GM19328 (cell line): ENCODE measurements around the gene LRRC3.
"Not testable (repeated sequence)": the region's sequence is repeated elsewhere in the genome, so short reads cannot be mapped to it uniquely, and the experiment has no call there.

Experiments
- ATAC-seq: cut with Tn5 transposase; IDR thresholded peaks from one replicate; pipeline ENCODE4 v1.9.1; 2021; ENCODE audit warnings: mild to moderate bottlenecking, moderate library complexity; ENCODE audit not compliant: unreplicated experiment

The LRRC3 gene

DNA sequence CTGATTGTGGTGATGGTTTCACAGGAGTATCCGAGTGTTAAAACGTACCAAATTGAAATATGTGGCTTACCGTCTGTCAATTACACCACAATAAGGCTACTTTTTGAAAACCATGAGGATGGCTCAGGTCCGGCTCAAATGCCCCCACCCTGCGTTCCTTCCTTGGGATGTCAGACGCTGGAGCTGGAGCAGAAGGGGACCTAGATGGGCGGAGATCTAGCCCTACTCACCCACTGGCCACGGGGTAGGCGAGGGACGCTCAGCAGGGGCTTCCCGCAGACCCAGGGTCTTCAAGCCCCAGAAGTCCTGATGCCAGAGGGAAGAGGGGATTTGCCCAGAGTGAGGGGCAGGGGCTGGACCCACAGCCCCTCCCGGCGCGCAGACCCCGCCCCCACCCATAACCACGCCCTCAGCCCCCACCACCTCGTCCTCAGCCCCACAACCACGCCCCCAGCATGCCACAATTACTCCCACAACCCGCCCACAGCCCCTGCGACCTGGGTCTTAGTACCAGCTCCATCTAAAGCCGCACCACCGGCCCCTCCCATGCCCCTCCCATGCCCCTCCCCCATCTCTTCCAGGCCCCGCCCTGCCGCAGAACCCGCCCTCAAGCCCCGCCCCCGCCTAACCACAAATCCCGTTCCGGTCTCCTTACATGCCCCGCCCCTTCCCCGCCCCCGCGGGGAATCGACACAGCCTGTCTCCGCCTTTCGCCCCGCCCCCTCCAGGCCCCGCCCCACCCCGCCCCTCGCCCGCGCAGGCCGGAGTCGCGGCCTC is at the start of gene LRRC3:
Gene LRRC3 (plus strand): TSS at position 764 of the 777 bp plus-strand sequence. CDS start 1,135 bp downstream, outside the sequence.
- no peak for ATAC-seq

DNA sequence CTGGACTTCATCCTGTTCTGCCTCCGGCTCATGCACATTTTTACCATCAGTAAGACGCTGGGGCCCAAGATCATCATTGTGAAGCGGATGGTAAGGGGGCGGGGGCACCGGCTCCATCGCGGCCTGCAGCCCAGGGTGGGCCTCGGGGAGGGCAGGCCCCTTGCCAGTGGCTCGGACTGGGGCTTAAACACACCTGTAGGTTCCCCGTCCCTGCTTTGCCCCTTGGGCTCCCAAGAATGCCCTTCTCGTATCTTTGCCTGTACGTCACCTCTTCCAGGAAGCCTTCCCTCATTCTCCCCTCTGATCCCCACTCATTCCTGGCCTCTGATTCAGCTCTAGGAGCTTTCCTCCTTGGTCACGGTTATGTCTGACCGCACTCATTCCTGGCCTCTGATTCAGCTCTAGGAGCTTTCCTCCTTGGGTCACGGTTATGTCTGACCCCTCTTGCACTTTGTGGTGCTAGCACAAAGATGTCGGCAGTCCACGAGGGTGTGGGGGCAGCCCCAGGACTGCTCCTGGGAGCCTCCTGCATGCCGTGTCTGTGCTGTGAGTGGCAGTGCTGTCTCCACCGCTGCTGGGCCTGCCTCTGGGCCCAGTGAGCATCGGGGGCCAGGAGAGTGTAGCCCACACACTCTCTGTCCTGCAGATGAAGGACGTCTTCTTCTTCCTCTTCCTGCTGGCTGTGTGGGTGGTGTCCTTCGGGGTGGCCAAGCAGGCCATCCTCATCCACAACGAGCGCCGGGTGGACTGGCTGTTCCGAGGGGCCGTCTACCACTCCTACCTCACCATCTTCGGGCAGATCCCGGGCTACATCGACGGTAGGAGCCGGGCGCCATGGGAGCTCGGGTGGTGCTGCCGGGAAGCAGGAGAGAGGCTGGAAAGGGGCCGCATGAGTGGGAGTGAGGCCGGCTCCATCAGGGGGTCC is 49.1 kb upstream of the LRRC3 start:
- ATAC-seq = no peak

DNA sequence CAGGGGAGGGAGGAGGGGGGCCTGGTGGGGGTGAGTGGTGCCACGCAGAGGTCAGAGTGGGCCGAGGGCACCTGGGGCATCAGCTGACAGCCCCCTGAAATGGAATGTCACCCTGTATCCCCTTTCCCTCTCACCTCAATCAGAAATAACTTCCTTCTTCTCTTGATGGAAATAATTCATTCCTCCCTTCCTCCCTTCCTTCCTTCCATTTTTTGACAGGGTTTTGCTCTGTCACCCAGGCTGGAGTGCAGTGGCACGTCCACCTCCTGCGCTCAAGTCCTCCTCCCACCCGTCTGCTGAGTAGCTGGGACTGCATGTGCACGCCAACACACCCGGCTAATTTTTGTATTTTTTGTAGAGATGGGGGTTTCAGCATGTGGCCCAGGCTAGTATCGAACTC is 48.4 kb upstream of the LRRC3 start:
- no peak for ATAC-seq

DNA sequence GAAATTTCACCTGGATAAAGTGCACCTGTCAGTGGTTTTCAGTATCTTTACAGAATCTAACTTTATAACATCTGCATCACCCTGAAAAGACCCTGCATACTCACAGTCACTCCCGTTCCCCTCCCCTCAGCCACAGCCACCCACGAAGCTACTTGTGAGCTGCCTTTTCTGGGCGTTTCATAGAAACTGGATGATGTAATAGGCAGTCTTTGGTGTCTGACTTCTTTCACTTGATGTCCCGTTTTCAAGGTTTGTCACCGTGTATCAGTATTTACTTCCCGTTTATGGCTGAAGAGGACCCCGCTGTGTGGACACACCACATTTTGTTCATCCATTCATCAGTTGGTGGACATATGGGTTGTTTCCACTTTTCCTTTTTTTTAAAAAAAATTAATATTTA is 47.8 kb upstream of the LRRC3 start:
- ATAC-seq = no peak

DNA sequence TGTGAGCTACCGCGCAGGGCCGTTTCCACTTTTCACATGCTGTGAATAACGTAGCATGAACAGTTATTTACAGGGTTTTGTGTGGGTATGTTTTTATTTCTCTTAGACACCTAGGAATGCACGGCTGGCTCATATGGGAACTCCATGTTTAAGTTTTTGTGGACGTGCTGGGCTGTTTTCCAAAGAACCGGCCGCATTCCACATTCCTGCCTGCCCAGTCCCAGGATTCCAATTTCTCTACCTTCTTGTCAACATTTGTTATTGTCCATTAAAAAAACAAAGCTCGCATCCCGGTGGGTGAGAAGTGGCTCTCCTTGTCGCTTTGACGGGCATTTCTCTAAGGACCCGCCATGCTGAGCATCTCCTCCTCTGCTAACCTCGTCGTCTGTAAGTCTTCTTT is 47.1 kb upstream of the LRRC3 start:
- ATAC-seq = no peak

DNA sequence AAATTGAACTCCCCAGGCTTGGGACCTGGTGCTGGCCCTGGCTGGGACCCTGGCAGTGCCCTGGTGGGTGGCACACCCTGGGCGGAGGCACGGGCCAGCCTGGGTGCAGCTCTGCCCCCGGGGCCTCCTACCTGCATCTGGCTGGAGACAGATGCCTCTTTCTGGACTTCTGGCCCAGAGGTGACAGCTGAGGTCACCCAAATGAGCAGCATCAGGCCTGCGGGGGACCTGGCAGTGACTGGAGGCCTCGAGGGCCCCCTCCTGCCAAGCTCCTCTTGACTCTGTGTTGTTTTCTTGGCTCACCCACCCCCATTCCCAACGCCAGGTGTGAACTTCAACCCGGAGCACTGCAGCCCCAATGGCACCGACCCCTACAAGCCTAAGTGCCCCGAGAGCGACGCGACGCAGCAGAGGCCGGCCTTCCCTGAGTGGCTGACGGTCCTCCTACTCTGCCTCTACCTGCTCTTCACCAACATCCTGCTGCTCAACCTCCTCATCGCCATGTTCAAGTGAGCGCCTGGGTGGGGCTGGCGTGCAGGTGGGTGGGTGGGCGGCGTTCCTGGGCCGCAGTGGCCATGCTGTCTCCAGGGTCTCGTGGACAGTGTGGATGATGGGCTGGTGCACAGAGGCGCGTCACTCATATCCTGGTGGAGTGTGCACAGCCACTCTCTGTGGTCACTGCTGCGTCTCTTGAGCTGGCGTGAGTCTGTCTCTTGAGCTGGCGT is 41.6 kb upstream of the LRRC3 start:
- ATAC-seq = no peak

GRCh38 chr21:44414291-44415072 is 40.8 kb upstream of the LRRC3 start:
- no peak for ATAC-seq

DNA sequence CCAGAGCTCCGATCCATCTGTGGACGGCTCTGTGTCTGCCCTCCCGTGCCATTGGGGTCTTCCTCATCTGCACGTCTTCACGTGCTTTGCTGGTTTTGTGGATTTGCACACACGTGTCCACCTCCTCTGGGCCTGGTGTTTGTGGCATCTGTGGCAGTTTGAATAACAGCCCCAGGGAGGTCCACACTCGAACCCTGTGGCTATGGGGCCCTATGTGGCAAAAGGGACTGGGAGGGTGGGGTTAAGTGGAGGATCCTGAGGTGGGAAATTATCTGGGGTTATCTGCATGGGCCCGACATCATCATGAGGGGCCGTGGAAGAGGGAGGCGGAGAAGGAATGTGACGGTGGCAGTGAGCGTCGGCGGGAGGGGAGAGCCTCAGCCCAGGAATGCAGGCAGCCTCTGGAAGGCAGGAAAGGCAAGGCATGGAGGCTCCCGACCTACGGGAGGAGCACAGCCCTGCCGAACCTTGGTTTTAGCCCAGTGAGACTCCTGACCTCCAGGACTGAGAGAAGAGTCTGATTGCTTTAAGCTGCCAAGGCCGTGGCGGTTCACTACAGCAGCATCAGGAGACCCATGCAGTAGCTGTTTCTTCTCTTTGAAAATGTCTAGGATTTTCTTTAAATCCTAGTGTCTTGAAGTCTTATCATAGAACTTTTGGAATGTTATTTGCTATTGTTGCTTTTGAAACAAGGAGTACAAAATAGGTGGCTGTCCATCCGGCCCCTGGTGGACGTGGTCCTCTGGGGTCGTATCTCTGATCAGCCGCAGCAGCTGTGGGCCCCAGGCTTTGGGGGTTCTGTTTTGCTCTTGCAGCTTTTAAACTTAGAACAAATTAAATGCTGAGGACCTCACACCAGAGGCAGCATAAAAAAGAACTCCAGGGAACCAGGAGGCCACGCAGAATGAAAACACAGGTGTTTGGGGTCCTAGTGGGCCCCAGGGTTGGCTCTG is 40.0 kb upstream of the LRRC3 start:
- ATAC-seq = no peak

- no peak for ATAC-seq
Measured at GRCh38 chr21:44416193-44416592, 39.1 kb upstream of the LRRC3 start.

DNA sequence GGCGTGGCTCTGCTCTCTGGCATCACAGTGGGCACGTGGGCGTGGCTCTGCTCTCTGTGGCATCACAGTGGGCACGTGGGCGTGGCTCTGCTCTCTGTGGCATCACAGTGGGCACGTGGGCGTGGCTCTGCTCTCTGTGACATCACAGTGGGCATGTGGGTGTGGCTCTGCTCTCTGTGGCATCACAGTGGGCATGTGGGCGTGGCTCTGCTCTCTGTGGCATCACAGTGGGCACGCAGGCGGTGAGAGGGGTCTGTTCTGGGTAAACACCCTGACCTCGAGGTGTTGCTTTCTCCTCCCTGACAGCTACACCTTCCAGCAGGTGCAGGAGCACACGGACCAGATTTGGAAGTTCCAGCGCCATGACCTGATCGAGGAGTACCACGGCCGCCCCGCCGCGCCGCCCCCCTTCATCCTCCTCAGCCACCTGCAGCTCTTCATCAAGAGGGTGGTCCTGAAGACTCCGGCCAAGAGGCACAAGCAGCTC is 37.6 kb upstream of the LRRC3 start:
- ATAC-seq = not testable (repeated sequence)

DNA sequence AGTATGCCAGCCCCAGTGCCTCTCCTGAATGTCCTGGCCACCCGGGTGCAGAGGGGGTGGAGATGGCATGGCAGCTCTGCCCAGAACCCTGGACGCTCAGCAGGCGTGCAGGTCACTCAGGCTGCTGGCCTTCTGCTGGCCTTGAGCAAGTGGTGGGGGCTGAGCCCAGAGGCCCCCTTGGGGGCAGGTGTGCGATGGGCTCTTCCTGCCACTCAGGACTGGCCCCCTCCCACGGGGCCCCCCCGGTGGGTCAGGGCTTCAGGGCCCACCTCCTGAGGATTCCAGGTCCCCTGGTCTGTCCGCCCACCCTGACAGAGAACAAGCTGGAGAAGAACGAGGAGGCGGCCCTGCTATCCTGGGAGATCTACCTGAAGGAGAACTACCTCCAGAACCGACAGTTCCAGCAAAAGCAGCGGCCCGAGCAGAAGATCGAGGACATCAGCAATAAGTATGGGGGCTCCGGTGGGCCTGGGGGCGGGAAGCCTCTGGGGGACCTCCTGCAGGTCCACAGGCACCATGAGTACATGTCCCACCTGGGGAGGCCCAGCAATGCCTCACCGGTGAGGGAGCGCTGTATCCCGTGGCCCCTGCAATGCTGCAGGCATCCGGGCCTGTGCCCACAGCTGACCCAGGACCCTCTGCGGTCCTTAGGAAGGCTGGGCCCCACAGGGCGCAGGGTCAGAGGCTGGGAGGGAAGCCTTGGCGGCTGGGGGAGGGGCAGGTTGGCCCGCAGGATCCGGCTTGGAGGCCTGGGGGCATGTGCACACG is 37.0 kb upstream of the LRRC3 start:
- no peak for ATAC-seq

DNA sequence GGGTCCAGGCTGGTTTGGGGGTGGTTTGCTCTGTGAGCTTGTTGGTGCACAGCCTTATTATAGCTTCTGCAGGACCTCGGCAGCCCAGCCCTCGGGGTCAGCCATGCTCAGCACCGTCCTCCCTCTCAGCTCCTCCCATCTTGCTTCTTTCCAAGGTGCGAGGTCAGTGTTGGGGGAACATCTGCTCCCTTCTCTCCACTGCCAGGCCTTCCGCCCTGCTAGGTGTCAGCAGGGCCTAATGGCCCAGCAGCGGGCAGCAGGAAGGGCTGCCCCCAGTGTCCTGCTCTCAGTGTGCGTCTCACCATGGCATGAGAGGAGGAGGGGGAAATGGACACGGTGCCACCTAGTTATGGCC is 36.5 kb upstream of the LRRC3 start:
- ATAC-seq = no peak

DNA sequence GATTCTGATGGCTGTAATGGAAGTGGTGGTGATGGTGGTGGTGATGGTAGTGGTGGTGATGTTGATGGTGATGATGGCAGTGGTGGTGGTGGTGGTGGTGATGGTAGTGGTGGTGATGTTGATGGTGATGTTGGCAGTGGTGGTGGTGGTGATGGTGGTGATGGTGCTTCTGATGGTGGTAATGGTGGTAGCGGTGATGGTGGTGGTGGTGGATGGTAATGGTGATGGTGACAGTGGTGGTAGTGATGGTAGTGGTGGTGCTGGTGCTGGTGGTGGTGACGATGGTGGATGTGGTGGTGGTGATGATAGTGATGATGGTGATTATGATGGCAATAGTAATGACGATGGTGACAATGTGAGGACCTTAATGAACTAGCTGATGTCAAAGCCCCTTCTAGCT is 35.6 kb upstream of the LRRC3 start:
- no peak for ATAC-seq

DNA sequence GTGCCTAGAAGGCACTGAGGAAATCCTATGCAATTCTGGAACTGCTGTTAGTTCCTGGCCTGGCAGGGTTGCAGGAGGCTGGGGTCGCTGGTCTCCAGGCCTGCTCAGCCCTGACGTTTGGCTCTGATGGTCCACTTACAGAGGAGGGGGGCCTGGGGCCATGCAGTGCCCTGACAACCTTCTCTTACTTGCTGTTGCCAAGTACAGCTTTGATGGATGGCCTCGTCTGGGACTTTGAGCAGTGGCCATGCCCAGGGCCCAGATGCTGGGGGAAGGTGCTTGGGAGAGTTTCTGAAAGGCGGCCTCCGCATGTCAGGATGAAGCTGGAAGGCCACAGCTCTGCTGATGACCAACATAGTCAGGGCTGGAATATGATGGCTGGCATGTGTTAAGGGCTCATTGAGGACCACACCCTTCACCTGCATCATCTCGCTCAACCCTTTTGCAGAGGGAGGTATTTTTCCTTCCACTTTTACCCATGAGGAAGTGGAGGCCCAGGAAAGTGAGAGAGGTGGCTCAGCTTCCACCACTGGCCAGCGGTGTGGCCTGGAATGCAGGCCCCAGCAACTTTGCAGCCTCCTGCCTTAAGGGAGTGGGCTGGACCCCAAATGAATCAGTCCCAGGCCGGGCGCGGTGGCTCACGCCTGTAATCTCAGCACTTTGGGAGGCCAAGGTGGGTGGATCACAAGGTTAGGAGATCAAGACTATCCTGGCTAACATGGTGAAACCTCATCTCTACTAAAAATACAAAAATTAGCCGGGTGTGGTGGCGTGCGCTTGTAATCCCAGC is 34.7 kb upstream of the LRRC3 start:
- no peak for ATAC-seq

- ATAC-seq = no peak
Measured at GRCh38 chr21:44421901-44422840, 33.1 kb upstream of the LRRC3 start.

DNA sequence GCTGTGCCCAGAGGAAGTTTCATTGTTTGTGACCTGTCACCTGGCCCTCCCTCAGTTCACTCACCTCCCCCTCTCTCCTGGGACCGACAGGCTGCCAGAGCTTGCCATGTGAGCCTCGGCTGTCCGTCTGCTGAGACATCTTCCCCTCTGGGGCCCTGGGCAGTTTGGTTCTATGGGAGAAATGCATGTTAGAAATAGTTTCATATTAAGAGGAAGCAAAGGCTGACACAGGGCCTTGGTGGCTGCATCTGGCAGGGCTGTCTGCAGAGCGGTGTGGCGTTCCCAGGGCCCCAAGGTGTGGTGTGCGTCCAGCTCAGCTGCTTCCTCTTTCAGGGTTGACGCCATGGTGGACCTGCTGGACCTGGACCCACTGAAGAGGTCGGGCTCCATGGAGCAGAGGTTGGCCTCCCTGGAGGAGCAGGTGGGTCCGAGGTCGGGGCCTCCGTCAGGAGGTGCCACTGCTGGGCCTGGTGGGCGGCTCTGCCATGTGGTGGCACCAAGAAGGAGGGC is 31.9 kb upstream of the LRRC3 start:
- ATAC-seq = no peak
